Liver (tissue), 9 donors: ENCODE measurements around the gene SPATS1. TPM values are rescaled to one million over a fixed set of nuclear protein-coding genes. Genes with fewer than 3 reads are reported as not detected.

ENCODE experiments used
- DNase-seq: peaks from one replicate; pipeline ENCODE4 v3.0.0-alpha.2; 2017; ENCODE audit warnings: low spot score
- H3K27ac ChIP-seq, 2 donors: one replicate each; pipeline ENCODE4 v1.7.0; 2013; ENCODE audit warnings: inconsistent platforms in 2 of 2, low read length in 2 of 2, control low read depth in 1 of 2, low read depth in 1 of 2, mild to moderate bottlenecking in 1 of 2
- H3K27me3 ChIP-seq, 4 donors: one replicate each; pipeline versions ENCODE4 v1.6.1 to v1.7.0; 2013; ENCODE audit warnings: low read length in 3 of 4, inconsistent platforms in 1 of 4, mild to moderate bottlenecking in 1 of 4, moderate library complexity in 1 of 4; ENCODE audit not compliant: control insufficient read depth in 4 of 4, insufficient read depth in 4 of 4
- H3K36me3 ChIP-seq, 4 donors: one replicate each; pipeline versions ENCODE4 v1.6.1 to v1.7.0; 2013; ENCODE audit warnings: low read length in 3 of 4, mild to moderate bottlenecking in 3 of 4, low read depth in 1 of 4, moderate library complexity in 1 of 4; ENCODE audit not compliant: control insufficient read depth in 4 of 4, insufficient read depth in 3 of 4
- H3K4me1 ChIP-seq, 4 donors: one replicate each; pipeline versions ENCODE4 v1.6.1 to v1.7.0; 2013; ENCODE audit warnings: low read length in 3 of 4, mild to moderate bottlenecking in 3 of 4, moderate library complexity in 1 of 4; ENCODE audit not compliant: control insufficient read depth in 4 of 4, insufficient read depth in 4 of 4
- H3K4me3 ChIP-seq, 3 donors: one replicate each; pipeline versions ENCODE4 v1.6.1 to v1.7.0; 2013; ENCODE audit warnings: low read length in 3 of 3, control low read depth in 1 of 3, low read depth in 1 of 3, mild to moderate bottlenecking in 1 of 3
- H3K9ac ChIP-seq, 2 donors: one replicate each; pipeline ENCODE4 v1.7.0; 2013; ENCODE audit warnings: low read length in 2 of 2, mild to moderate bottlenecking in 2 of 2, moderate library complexity in 2 of 2, control low read depth in 1 of 2, low read depth in 1 of 2
- H3K9me3 ChIP-seq, 4 donors: one replicate each; pipeline versions ENCODE4 v1.6.1 to v1.7.0; 2013; ENCODE audit warnings: low read length in 3 of 4; ENCODE audit not compliant: control insufficient read depth in 4 of 4
- ATF3 ChIP-seq: IDR thresholded peaks from 2 replicates; pipeline ENCODE4 v1.6.1; 2016; ENCODE audit warnings: antibody characterized with exemption
- FOXA1 ChIP-seq: IDR thresholded peaks from 2 replicates; pipeline ENCODE4 v1.6.1; 2016; ENCODE audit warnings: antibody characterized with exemption
- FOXA2 ChIP-seq: IDR thresholded peaks from 2 replicates; pipeline ENCODE4 v1.6.1; 2016; ENCODE audit warnings: antibody characterized with exemption
- GABPA ChIP-seq, 2 donors: IDR thresholded peaks in 1 of 2; conservative IDR thresholded peaks in 1 of 2; 2 replicates each; pipeline ENCODE4 v1.6.1; 2016; ENCODE audit warnings: antibody characterized with exemption in 2 of 2, mild to moderate bottlenecking in 1 of 2, moderate library complexity in 1 of 2
- HNF4G ChIP-seq: IDR thresholded peaks from 2 replicates; pipeline ENCODE4 v1.6.1; 2016; ENCODE audit warnings: antibody characterized with exemption
- JUND ChIP-seq, 2 donors: IDR thresholded peaks; 2 replicates each; pipeline ENCODE4 v1.6.1; 2016; ENCODE audit warnings: antibody characterized with exemption in 2 of 2
- RAD21 ChIP-seq, 2 donors: IDR thresholded peaks; 2 replicates each; pipeline ENCODE4 v1.6.1; 2016; ENCODE audit warnings: antibody characterized with exemption in 2 of 2, mild to moderate bottlenecking in 2 of 2
- REST ChIP-seq: IDR thresholded peaks from 2 replicates; pipeline ENCODE4 v1.6.1; 2016; ENCODE audit warnings: antibody characterized with exemption, mild to moderate bottlenecking
- TAF1 ChIP-seq: conservative IDR thresholded peaks from 2 replicates; pipeline ENCODE4 v1.6.1; 2016; ENCODE audit warnings: antibody characterized with exemption, mild to moderate bottlenecking
- WGBS: extraction: QIAGEN DNeasy Blood & Tissue Kit; methylation state at CpG from one replicate; pipeline ENCODE4 v1.1.7; 2013; 5-methylcytosine and 5-hydroxymethylcytosine counted together
- polyA plus RNA-seq, 2 donors: library from polyadenylated mRNA; stranded (reverse) in 1 of 2; unstranded in 1 of 2; fragments of 200-250 nt in 1 of 2; fragments of >200 nt in 1 of 2; fragmentation: Nextera tagmentation in 1 of 2; extraction: Ambion mirVana in 1 of 2; gene quantifications; one replicate each; pipeline versions ENCODE4 v1.2.1 to v1.2.3, GENCODE V29; 2013 to 2015
- total RNA-seq, 2 donors: library from RNA; depleted of rRNA; stranded (reverse); fragments of >200 nt; gene quantifications; one replicate each; pipeline ENCODE4 v1.2.3, GENCODE V29; 2014
- donor health status: healthy.
- donor health status: healthy.
- donor health status: healthy.
- donor health status: healthy.
- donor health status: healthy.

SPATS1 gene
- total and polyA plus RNA-seq, 4 donors = not detected

GRCh38 chr6:44294832-44295791 is 47.3 kb upstream of the SPATS1 start:
- no peak for DNase-seq
- H3K36me3 ChIP-seq = peaks cover 0 to under 1% (median under 1%) of the 10 kb centered on the region in 4 donors
- no peak overlapping the region for H3K9ac ChIP-seq
- TF ChIP-seq JUND (IDR thresholded peaks at IDR 0.05) (no peak), TAF1 (no peak), FOXA1 (no peak), REST (no peak), HNF4G (no peak)
- H3K27me3 ChIP-seq = peaks cover 0 to 16% (median 8%) of the 10 kb centered on the region in 4 donors
- H3K4me3 ChIP-seq = no peak overlapping the region
- no peaks in the 10 kb centered on the region for H3K9me3 ChIP-seq
- no peak overlapping the region for H3K27ac ChIP-seq
- H3K4me1 ChIP-seq = peaks cover 7 to 13% (median 11%) of the 10 kb centered on the region in 4 donors
- WGBS = 66% methylated on average over 7 of the region's 7 CpGs

- Histone ChIP-seq H3K9ac (no peak overlapping the region), H3K4me1 (peaks cover 7 to 13% (median 11%) of the 10 kb centered on the region in 4 donors), H3K9me3 (no peaks in the 10 kb centered on the region), H3K27ac (no peak overlapping the region), H3K36me3 (peaks cover 0 to 23% (median 11%) of the 10 kb centered on the region in 4 donors), H3K27me3 (peaks cover 0 to 12% (median 4%) of the 10 kb centered on the region in 4 donors), H3K4me3 (peak overlapping the region in 2 of 3 donors; percentile 30 to 51)
- WGBS = 1% methylated on average over 86 of the region's 86 CpGs
- TF ChIP-seq FOXA2 = no peak
- no peak for TF ChIP-seq GABPA (IDR thresholded peaks at IDR 0.05 in 1 of 2, conservative IDR thresholded peaks at IDR 0.05 in 1 of 2)
- TF ChIP-seq ATF3 = no peak
- TF ChIP-seq FOXA1 = no peak
- no peak for TF ChIP-seq REST
- no peak for TF ChIP-seq RAD21 (IDR thresholded peaks at IDR 0.05)
- DNase-seq = no peak
Measured at GRCh38 chr6:44297063-44298038, 45.1 kb upstream of the SPATS1 start.
